NB4 (cell line): ENCODE measurements around the gene BCL2L1.

Experiments
- DNase-seq: peaks from one replicate; pipeline ENCODE4 v3.0.0; 2010; ENCODE audit warnings: low read depth
- H3K4me3 ChIP-seq: one replicate; pipeline ENCODE4 v1.5.1; 2011; ENCODE audit warnings: mild to moderate bottlenecking, low read depth, low read length, moderate library complexity
- CTCF ChIP-seq: IDR thresholded peaks from one replicate; pipeline ENCODE4 v1.5.1; 2012; ENCODE audit warnings: low read depth, low read length
- MAX ChIP-seq: IDR thresholded peaks from 2 replicates; pipeline ENCODE4 v1.6.1; 2011; ENCODE audit warnings: low read depth, low read length
- MYC ChIP-seq: IDR thresholded peaks from 2 replicates; pipeline ENCODE4 v1.6.1; 2011; ENCODE audit warnings: low read depth, low read length
- POLR2A ChIP-seq: IDR thresholded peaks from 2 replicates; pipeline ENCODE4 v1.6.1; 2011; ENCODE audit warnings: mild to moderate bottlenecking; ENCODE audit not compliant: insufficient read length; ENCODE audit errors: extremely low read depth

BCL2L1 gene

GRCh38 chr20:31740208-31740607 lies 17.5 kb upstream of the BCL2L1 start:
- TF ChIP-seq MYC (no peak), POLR2A (no peak), MAX (no peak), CTCF (no peak)
- peak; percentile 61 for DNase-seq
- H3K4me3 ChIP-seq = peak overlapping the region; percentile 98

GRCh38 chr20:31739550-31739977 lies 16.9 kb upstream of the BCL2L1 start:
- DNase-seq = no peak
- H3K4me3 ChIP-seq = peak overlapping the region; percentile 98
- TF ChIP-seq MAX = no peak
- no peak for TF ChIP-seq MYC
- no peak for TF ChIP-seq POLR2A
- no peak for TF ChIP-seq CTCF

- peak within 1 kb of the TSS; percentile 98 for H3K4me3 ChIP-seq
- DNase-seq = peak; percentile 98
- TF ChIP-seq MAX (peak; percentile 85), MYC (peak; percentile 89), CTCF (no peak), POLR2A (peak; percentile 95)
Observed at GRCh38 chr20:31738729-31739549, 16.3 kb upstream of the BCL2L1 start, which contains the start of gene TPX2. Gene TPX2, plus strand, starts transcription at chr20:31739290. Its CDS starts 18,187 bp downstream, at chr20:31757477.

- no peak overlapping the region for H3K4me3 ChIP-seq
Observed at GRCh38 chr20:31731321-31731717, 8.7 kb upstream of the BCL2L1 start.

GRCh38 chr20:31723319-31724078 lies 831 bp upstream of the BCL2L1 start:
- peak; percentile 77 for TF ChIP-seq MYC
- TF ChIP-seq CTCF = peak; percentile 79
- TF ChIP-seq POLR2A = peak; percentile 71
- peak; percentile 68 for TF ChIP-seq MAX
- peak; percentile 99 for DNase-seq
- peak overlapping the region; percentile 77 for H3K4me3 ChIP-seq

More at GRCh38 chr20:31731321-31731717, 8.7 kb upstream of the BCL2L1 start:
- TF ChIP-seq CTCF (no peak), POLR2A (no peak)
- no peak for DNase-seq
